Loucy (cell line): ENCODE measurements around the gene ANKRD33B.

Source experiments
- CTCF ChIP-seq: fragments of 200-600 bp; sonication (generic); conservative IDR thresholded peaks from 2 replicates; pipeline ENCODE4 v1.5.1; 2014; ENCODE audit warnings: mild to moderate bottlenecking, antibody characterized with exemption, low read length
- EZH2phosphoT487 ChIP-seq: fragments of 200-600 bp; IDR thresholded peaks from 2 replicates; pipeline ENCODE4 v1.6.1; 2018; ENCODE audit warnings: antibody characterized with exemption, mild to moderate bottlenecking, moderate library complexity, borderline replicate concordance

GRCh38 chr5:10524376-10525123, 39.3 kb upstream of the ANKRD33B start:
- no peak for TF ChIP-seq CTCF
- no peak for TF ChIP-seq EZH2phosphoT487
